Ishikawa (cell line): ENCODE data around the gene LRRC49.
A peak's percentile ranks its signal among the peaks of the same experiment; 100 is the strongest.

Experiments
- CEBPB ChIP-seq: IDR thresholded peaks from 2 replicates; pipeline ENCODE4 v1.6.1; 2012
- CREB1 ChIP-seq: IDR thresholded peaks from 2 replicates; pipeline ENCODE4 v1.6.1; 2012; ENCODE audit warnings: low read depth
- EGR1 ChIP-seq: IDR thresholded peaks from 2 replicates; pipeline ENCODE4 v1.6.1; 2012
- EP300 ChIP-seq: IDR thresholded peaks from 2 replicates; pipeline ENCODE4 v1.6.1; 2012; ENCODE audit warnings: borderline replicate concordance
- FOXM1 ChIP-seq: IDR thresholded peaks from 2 replicates; pipeline ENCODE4 v1.6.1; 2012; ENCODE audit warnings: low read depth, borderline replicate concordance
- NFIC ChIP-seq: IDR thresholded peaks from 2 replicates; pipeline ENCODE4 v1.6.1; 2012
- RAD21 ChIP-seq: IDR thresholded peaks from 2 replicates; pipeline ENCODE4 v1.6.1; 2012; ENCODE audit warnings: low read depth
- TAF1 ChIP-seq: IDR thresholded peaks from 2 replicates; pipeline ENCODE4 v1.6.1; 2012; ENCODE audit warnings: low read depth, mild to moderate bottlenecking
- TCF12 ChIP-seq: IDR thresholded peaks from 2 replicates; pipeline ENCODE4 v1.6.1; 2012; ENCODE audit warnings: low read depth
- TEAD4 ChIP-seq: IDR thresholded peaks from 2 replicates; pipeline ENCODE4 v1.6.1; 2012
- YY1 ChIP-seq: IDR thresholded peaks from 2 replicates; pipeline ENCODE4 v1.6.1; 2012; ENCODE audit warnings: low read depth
- ZBTB7A ChIP-seq: IDR thresholded peaks from 2 replicates; pipeline ENCODE4 v1.6.1; 2012; ENCODE audit warnings: low read depth
- TF ChIP-seq, protein P1 (sequence below): IDR thresholded peaks from 2 replicates; pipeline ENCODE4 v1.6.1; 2012
- TF ChIP-seq, protein P2 (sequence below): IDR thresholded peaks from 2 replicates; pipeline ENCODE4 v1.6.1; 2012; ENCODE audit warnings: low read depth, mild to moderate bottlenecking
- TF ChIP-seq, protein P3 (sequence below): IDR thresholded peaks from 2 replicates; pipeline ENCODE4 v1.6.1; 2012

Gene LRRC49

DNA sequence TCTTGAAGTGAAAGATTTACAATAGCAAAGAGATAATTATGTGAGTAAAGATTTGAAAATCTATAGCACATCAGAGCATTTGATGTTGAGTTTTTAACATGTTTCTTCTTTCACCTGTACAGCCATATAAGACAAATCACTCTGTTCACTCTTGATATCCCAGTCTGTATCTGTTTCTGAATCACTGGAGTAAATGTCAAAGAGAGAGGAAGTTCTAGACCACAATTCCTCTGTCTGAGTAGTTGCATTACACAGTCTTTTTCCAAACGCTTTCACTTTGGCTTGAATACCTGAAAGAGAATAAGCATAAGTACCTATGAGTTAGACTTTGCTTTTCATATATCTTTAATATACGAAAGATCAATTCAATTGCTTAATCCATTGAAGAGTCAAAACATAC, 10.3 kb upstream of the LRRC49 start:
- TF ChIP-seq TAF1 (no peak), TEAD4 (no peak), RAD21 (no peak), CREB1 (no peak), YY1 (no peak), NFIC (no peak), CEBPB (no peak), ZBTB7A (no peak), EGR1 (no peak), EP300 (no peak), TCF12 (no peak), FOXM1 (no peak)
- TF ChIP-seq, protein P1, sequence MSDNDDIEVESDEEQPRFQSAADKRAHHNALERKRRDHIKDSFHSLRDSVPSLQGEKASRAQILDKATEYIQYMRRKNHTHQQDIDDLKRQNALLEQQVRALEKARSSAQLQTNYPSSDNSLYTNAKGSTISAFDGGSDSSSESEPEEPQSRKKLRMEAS: no peak
- TF ChIP-seq, protein P2, sequence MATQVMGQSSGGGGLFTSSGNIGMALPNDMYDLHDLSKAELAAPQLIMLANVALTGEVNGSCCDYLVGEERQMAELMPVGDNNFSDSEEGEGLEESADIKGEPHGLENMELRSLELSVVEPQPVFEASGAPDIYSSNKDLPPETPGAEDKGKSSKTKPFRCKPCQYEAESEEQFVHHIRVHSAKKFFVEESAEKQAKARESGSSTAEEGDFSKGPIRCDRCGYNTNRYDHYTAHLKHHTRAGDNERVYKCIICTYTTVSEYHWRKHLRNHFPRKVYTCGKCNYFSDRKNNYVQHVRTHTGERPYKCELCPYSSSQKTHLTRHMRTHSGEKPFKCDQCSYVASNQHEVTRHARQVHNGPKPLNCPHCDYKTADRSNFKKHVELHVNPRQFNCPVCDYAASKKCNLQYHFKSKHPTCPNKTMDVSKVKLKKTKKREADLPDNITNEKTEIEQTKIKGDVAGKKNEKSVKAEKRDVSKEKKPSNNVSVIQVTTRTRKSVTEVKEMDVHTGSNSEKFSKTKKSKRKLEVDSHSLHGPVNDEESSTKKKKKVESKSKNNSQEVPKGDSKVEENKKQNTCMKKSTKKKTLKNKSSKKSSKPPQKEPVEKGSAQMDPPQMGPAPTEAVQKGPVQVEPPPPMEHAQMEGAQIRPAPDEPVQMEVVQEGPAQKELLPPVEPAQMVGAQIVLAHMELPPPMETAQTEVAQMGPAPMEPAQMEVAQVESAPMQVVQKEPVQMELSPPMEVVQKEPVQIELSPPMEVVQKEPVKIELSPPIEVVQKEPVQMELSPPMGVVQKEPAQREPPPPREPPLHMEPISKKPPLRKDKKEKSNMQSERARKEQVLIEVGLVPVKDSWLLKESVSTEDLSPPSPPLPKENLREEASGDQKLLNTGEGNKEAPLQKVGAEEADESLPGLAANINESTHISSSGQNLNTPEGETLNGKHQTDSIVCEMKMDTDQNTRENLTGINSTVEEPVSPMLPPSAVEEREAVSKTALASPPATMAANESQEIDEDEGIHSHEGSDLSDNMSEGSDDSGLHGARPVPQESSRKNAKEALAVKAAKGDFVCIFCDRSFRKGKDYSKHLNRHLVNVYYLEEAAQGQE: no peak
- TF ChIP-seq, protein P3, sequence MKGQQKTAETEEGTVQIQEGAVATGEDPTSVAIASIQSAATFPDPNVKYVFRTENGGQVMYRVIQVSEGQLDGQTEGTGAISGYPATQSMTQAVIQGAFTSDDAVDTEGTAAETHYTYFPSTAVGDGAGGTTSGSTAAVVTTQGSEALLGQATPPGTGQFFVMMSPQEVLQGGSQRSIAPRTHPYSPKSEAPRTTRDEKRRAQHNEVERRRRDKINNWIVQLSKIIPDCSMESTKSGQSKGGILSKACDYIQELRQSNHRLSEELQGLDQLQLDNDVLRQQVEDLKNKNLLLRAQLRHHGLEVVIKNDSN: no peak

DNA sequence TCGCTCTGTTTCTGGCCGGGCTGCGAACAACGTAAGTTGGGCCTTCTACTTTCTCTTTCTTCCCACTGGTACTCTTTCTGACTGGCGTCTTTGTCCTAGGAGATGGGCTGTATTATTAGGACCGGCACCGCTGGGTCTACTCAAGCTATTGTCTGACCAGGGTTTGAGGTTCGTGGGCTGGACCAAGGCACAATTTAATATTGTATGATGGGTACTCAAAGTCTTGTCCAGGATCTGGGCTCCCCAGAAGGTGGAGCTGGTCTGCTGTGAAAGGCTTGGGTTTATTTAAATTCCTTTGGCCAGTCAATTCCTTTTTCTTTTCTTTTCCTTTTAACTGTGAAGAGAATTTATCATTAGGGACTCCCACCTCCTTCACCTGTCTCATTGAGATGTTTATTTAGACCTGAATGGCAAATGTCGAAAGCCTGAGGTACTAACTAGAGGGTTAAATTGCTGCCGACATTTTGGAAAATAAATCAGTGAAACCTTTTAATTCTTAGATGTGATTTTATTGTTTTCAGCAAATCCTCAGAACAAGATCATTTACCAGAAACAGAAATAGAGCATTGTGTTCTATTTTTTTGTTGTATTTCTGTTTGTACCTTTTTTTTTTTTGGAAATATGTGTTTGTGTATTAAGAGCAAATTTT, 410 bp downstream of the LRRC49 start:
- TF ChIP-seq ZBTB7A (no peak), RAD21 (peak; percentile 65)

DNA sequence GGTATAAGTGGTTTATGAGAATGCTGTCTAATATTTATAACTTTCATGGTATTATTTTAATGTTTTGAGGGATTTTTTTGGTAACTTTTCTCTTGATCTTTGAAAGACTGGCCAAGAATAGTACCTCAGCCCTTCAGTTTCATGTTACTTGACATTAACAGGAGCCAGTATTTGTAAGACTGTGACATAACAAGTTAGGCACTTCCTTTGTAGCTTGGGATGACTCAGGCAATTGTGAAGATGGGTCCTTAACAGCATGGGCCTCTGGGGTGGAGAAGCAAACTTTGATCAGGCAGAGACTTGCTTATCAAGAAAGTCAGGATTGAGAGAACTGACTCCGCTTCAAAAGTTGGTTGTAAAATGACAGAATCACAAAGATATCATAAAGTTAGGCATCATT, 9.5 kb downstream of the LRRC49 start:
- TF ChIP-seq RAD21 (no peak), TCF12 (no peak), YY1 (no peak), NFIC (no peak), CREB1 (no peak)
- TF ChIP-seq, protein P2: no peak
- TF ChIP-seq, protein P3: no peak

DNA sequence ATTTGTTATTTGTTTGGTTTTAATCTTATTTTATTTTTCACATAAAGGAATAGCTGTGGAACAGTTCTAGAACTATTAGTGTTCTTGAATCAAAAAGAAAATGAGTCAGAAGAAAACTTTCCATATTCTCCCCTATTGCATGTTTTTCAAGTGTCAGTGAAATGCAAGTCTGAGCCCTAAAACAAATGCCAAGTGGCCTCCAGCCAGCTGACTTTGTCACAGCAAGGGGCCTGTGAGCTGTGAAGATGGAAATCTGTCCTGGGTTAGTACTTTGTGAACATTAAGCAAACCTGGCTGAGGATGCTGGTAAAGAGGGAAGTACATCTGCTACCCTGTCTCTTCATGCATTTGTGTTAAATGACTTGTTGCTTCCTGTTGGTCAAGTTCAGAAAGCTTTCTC, 14.2 kb downstream of the LRRC49 start:
- TF ChIP-seq CREB1 (no peak), TAF1 (no peak), EGR1 (no peak), CEBPB (no peak), TCF12 (no peak), RAD21 (no peak)
- TF ChIP-seq, protein P1: no peak
- TF ChIP-seq, protein P3: no peak

DNA sequence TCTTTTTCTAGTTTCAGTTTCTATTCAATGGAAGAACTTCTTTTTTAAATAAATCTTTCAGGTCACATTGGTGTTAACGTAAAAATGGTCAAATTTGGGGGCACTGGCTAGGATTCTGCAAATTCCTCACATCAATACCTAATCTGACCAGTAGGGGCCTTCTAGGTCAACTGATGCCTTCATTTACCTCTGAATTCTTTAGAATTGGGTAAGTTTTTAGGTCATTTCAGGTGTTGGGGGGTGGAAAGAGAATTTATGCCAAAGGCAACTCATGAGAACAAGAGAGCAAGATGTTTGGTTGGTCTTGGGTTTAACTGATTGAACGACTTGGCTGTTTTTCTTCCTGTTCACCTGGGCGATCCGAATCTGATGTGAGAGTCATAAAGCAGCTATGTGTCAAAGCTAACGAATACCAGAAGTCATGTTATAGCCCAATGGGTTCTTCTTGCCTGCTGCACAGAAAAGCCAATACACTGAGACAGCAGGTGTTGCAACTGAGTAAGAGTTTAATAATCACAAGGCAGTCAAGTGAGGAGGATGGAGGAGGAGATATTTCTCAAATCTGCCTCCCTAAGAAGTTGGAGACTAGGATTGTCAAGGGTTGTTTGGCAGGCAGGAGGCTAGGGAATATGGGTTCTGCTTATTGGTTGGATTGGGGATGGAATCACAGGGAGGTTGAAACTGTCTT, 15.3 kb downstream of the LRRC49 start:
- TF ChIP-seq, protein P3: peak; percentile 28; the same call in 1 of the 2 replicates
- no peak for TF ChIP-seq RAD21
- TF ChIP-seq TAF1: no peak

DNA sequence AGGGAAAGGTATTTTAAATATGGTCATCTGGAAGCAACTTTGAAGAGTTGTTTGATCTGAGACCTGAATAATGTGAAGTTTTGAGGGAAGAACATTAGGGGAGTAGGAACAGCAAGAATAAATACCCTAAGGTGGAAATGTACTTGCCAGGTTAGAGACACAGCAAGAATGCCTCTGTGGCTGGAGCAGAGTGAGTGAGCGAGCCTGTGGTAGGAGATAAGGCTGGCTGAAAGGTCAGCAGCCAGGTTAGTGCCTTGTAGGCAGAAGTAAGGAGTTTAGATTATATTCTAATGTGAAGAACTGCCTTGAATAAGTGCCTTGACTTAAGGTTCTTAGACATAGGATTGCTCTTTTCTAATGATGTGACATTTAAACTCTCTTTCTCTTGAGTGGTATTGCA, 18.3 kb downstream of the LRRC49 start:
- TF ChIP-seq TAF1: no peak
